COLO829 (cell line): ENCODE measurements around the gene USP28.
"Not testable (repeated sequence)": the region's sequence is repeated elsewhere in the genome, so short reads cannot be mapped to it uniquely, and the experiment has no call there.

ENCODE experiments used
- DNase-seq: peaks from one replicate; pipeline ENCODE4 v3.0.0; 2012; ENCODE audit warnings: low spot score

Gene USP28

GRCh38 chr11:113875234-113876073 lies at the start of gene USP28:
USP28 (minus strand) TSS chr11:113875572; CDS start chr11:113875501, 71 bp downstream.
- DNase-seq = peak; percentile 94

GRCh38 chr11:113923572-113923971 lies 48.2 kb upstream of the USP28 start:
- no peak for DNase-seq

DNA sequence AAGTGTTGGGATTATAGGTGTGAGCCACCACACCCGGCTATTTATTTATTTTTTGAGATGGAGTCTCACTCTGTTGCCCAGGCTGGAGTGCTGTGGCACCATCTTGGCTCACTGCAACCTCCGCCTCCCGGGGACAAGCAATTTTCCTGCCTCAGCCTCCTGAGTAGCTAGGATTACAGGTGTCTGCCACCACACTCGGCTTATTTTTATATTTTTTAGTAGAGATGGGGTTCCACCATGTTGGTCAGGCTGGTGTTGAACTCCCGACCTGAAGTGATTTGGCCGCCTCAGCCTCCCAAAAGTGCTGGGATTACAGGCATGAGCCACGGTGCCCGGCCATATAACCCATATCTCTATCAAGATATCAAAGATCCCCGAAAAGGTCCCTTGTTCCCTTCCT lies 36.1 kb upstream of the USP28 start:
- not testable (repeated sequence) for DNase-seq

- DNase-seq = no peak
These were observed 32.7 kb upstream of the USP28 start for GRCh38 chr11:113908098-113908497.

DNA sequence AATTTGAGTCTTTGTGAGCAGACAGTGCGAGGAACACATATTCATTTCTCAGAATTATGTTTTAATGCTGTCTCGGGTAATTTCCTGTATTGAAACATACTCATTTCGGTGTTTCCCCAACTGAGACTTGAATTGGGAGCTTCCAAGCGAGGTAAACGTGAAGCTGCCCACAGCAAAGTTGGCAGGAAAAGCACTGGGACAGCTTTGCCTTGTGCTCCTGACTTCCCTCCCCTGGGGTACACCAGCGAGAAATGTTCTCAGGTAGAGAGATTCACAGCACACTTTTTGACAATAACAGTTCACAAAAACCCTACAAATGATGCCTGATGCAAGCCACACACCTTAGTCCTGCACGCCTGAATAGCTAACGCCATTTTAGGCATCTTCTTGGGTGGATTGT lies 32.3 kb upstream of the USP28 start:
- no peak for DNase-seq

DNA sequence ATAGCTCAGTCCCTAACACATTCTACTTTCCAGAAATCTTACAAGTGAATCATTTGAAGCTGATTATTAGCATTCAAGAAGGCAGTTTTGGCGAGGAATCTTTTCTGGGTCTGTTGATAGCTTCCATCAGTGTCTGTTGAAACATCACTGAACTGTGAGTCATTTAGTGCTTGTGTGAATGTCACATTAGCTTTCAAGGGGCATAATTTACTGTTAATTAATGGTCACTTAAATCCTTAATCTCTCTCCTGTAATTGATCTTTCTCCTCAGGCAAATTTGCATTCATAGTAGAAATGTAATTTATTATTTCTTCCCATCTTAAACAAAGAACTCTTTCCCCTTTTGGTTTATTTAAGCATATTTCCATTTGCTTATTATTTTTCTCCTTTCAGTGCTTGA lies 31.8 kb upstream of the USP28 start:
- DNase-seq = no peak

DNA sequence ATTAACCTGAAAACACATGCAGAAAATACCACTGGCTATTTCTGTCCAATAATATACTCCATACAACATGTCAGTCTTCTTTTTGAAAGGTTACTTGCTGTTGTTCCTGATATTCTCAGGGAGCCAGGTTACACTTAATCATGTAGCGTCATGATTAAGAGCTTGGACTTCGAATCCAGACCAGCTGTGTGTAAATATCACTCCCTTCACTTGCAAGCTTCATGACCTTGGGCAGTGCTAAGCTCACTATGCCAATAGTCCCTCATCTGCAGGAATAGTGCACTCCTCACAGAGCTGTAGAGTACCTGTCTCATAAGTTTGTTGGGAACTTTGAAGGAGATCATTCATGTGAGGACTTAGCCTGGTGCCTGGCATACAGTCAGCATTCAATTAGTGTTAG lies 31.1 kb upstream of the USP28 start:
- DNase-seq = no peak

DNA sequence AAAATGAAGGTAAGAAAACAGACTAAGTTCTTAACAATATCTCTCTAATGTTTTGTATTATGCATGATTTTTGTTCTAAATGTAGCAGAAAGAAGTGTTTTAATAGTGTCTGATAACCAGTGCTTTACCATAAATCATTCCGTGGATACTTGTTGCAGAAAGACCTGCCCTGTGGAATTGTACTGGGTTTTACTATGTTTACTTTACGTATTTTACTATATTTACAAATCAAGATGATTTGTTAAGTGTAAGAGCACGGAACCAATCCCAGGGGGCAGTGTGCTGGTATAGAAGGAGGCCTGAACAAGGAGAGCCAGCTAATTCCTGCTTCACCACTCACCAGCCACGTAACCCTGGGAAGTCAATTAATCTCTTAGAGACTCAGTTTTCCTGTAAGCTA lies 30.7 kb upstream of the USP28 start:
- no peak for DNase-seq

DNA sequence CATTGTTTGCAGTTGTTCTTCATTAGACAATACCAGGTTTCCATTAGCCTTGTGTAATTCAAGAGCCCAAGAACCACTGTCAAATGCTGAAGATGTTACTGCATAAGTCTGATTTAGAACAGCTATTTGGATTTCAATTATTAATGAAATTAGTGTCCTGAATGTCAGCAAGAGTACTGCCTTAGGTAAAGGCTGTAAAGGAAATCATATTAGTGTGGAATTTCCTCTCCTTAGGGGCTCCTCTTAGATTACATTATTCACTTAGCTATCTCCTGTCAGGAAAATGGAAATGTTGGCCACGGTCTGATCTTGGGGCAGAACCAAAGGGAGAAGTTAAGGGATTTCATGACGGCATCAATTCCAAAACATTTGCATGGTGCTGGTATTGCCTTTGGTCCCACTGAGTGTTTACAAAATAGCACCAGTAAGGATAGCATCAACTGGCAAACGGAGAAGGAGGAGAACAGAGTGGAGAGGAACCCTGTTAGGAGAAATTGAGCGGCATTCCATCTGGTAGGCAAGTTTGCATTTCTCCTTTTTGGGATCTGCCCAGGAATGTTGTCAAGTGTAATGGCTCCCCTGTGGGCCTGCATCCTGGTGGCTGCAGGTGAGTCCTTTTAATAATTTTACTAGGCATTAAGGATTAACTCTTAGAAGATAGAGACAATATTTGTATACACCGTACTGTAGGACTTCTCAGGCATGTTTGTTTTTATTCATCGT lies 29.2 kb upstream of the USP28 start, which contains the start of gene HTR3B:
Gene HTR3B, plus strand, starts transcription at position 418 of the 723 bp plus-strand sequence. Its CDS starts 138 bp downstream, at position 556.
- no peak for DNase-seq

DNA sequence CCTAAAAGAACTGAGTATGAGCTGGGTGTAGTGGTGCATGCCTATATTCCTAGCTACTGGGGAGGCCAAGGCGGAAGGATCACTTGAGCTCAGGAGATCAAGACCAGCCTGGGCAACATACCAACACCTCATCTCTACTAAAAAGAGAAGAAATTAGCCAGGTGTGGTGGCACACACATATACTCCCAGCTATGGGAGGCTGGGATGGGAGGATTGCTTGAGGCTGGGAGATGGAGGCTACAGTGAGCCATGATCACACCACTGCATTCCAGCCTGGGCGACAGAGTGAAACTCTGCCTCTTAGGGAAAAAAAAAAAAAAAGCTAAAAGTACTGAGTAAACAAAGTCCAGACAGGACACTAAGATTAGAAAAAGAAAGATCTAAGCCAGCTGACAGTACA lies 25.8 kb upstream of the USP28 start:
- DNase-seq = no peak

DNA sequence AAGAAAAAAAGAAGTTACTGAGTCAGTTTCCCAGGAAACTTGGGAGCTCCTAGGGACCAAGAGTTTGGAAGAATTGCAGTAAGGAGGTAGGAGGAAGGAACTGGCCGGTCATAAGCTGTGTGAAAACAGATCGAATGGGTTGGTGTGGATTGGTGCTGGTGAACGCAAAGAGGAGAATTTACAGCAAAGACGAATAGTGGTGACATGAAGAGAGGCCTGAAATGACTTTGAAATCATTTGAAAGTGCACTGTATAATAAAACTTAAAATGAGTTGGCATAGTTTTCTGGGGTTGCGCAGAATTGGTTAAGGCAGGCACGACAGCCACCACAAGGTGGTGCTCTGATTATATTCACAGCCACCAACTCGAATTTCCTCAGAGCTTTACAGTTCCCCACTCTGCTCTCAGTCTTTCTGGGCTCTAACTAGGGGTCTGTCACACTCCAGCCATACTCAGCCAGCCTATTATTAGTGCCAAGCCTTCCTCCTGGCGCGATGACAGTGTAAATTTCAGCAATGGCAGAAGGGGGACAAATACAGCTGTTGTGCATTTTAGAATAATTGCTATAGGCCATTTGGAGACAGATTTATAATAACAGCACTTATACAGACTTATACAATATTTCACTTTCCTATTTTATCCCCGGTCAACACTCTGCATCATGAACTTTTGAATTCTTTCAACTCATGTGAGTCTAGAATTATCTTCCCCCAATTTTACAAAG lies 20.9 kb upstream of the USP28 start:
- no peak for DNase-seq

- DNase-seq = no peak
These were observed 20.2 kb upstream of the USP28 start for GRCh38 chr11:113895367-113896155.

- DNase-seq = no peak
These were observed 19.1 kb upstream of the USP28 start for GRCh38 chr11:113894421-113894996.

DNA sequence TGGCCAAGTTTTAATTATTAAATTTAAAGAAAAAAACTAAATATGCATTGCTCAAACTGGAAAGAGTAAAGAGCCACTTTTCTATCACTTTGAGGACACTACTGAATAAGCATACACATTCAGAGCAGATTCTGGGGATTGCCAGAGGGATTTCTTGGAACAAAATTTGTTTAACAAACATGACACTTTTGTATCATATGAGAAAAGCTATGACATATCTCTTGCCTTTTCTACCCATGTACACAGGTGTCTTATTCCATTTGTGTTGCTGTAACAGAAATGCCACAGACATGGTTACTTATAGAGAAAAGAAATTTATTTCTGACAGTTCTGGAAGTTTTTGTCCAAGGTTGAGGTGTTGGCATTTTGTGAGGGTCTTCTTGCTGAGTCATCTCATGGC lies 13.5 kb upstream of the USP28 start:
- DNase-seq = no peak

GRCh38 chr11:113885897-113886296 lies 10.5 kb upstream of the USP28 start:
- no peak for DNase-seq

- no peak for DNase-seq
These were observed 9.0 kb upstream of the USP28 start for GRCh38 chr11:113884361-113884836.

DNA sequence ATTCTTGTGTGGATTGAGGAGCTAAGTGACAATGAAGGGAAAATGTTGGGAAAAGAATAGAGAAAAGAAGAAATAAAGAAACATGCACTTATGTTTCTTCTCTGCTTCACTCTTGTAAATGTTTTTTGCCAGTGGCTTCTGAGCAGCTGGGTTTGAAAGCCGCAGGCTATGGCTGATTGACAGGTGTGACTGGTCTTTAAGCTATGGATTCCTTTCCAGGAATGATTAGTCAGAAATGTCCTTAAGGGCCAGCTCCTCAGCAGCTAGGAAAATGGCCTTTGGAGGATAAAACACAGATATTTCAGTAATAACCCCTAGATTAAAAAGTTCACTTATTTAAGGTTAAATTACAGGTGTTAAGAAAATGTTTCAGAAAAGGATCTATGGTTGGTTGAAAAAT lies 6.5 kb upstream of the USP28 start:
- DNase-seq = no peak

- no peak for DNase-seq
These were observed 5.6 kb upstream of the USP28 start for GRCh38 chr11:113880971-113881370.

GRCh38 chr11:113879446-113879845 lies 4.1 kb upstream of the USP28 start:
- not testable (repeated sequence) for DNase-seq

GRCh38 chr11:113877670-113878055 lies 2.3 kb upstream of the USP28 start:
- DNase-seq = no peak
